GM12872 (cell line): ENCODE measurements around the gene ATXN7L2.

Experiments
- TF ChIP-seq, protein P1 (sequence below): IDR thresholded peaks from 3 replicates; pipeline ENCODE4 v1.5.1; 2011; ENCODE audit warnings: low read depth, mild to moderate bottlenecking, low read length, moderate library complexity; ENCODE audit not compliant: insufficient read depth

ATXN7L2 gene

DNA sequence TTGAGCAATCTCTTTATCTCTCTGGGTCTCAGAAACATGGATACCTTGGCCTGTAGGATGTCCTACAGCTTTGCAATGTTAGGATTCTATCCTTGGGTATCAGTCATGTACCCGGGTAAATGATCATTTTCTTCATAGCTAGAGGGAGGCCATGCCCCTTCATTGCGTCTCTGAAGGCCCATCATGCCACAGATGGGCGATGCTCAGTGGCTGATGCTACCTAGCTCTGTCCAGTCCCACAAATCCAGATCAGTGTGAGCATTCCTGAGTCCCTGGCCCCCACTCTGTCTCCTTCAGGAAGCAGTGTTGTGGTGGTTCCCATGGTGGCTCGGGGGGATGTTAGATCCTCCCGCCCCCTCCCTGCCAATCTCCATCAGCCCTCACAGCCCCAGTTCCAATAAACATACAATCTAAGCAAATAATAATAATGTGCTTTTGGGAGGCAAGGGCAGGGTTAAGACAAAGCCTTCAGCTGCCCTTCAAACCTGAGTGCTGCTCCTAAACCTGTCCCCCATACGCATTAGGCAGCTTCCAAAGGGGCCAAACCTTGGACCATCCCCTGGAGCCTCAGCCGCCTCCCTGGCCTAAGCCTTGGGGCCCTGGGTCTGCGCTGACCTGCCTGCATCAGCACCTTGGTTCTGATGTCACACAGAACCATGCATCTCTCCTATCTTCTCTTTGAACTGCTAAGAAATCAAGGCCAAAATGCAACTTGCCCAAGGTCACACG lies 55.3 kb downstream of the ATXN7L2 start:
- TF ChIP-seq, protein P1, sequence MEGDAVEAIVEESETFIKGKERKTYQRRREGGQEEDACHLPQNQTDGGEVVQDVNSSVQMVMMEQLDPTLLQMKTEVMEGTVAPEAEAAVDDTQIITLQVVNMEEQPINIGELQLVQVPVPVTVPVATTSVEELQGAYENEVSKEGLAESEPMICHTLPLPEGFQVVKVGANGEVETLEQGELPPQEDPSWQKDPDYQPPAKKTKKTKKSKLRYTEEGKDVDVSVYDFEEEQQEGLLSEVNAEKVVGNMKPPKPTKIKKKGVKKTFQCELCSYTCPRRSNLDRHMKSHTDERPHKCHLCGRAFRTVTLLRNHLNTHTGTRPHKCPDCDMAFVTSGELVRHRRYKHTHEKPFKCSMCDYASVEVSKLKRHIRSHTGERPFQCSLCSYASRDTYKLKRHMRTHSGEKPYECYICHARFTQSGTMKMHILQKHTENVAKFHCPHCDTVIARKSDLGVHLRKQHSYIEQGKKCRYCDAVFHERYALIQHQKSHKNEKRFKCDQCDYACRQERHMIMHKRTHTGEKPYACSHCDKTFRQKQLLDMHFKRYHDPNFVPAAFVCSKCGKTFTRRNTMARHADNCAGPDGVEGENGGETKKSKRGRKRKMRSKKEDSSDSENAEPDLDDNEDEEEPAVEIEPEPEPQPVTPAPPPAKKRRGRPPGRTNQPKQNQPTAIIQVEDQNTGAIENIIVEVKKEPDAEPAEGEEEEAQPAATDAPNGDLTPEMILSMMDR, result no peak

DNA sequence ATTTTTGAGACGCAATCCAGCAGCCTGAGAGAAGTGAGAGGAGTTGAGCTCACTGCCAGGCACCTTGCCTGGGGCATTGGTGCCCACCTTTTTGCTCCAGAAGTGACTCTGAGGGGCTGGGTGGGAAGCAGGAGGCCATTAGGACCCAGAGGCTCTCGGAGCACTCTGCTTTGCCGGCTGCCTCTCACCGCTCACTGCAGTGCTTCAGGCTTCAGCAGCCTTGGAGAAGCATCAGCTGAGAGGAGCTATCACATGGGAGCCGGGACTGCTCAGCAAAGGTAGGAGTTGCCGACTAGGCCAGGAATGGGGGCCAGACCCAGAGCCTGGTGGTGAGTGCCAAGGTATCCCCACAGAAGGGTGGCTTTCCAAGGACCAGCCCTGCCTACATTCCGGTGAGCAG lies 56.0 kb downstream of the ATXN7L2 start, which contains the start of gene GPR61:
TSS of gene GPR61 (plus strand) at position 197 of the 400 bp plus-strand sequence. CDS start 3,151 bp downstream, outside the sequence.
- TF ChIP-seq, protein P1, result no peak

DNA sequence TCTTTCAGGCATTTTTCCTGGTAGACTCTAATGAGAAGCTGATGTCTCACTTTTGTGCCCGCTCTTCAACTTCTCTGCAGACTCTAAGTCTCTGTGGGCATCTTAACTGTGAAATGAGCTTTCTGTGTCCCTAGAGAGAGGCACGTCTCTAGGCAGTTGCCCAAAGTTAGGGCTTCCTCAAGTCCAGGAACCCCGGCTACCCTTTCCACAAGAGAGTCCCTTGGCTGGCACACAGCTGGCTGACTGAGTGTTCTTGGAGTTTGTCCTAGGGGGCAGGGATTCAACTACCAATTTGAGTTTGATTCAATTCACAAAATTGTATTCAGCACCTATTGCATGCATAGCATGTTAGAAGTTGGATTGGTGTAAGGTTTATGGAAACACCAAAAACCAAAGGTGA lies 57.4 kb downstream of the ATXN7L2 start:
- TF ChIP-seq, protein P1, result no peak
